HG02623 (cell line): Measurements from ENCODE around the gene KIAA0825.
"Not testable (repeated sequence)": the region's sequence is repeated elsewhere in the genome, so short reads cannot be mapped to it uniquely, and the experiment has no call there.

Source experiments
- ATAC-seq: cut with Tn5 transposase; IDR thresholded peaks from one replicate; pipeline ENCODE4 v1.9.1; 2021; ENCODE audit warnings: moderate library complexity; ENCODE audit not compliant: unreplicated experiment

The KIAA0825 gene

DNA sequence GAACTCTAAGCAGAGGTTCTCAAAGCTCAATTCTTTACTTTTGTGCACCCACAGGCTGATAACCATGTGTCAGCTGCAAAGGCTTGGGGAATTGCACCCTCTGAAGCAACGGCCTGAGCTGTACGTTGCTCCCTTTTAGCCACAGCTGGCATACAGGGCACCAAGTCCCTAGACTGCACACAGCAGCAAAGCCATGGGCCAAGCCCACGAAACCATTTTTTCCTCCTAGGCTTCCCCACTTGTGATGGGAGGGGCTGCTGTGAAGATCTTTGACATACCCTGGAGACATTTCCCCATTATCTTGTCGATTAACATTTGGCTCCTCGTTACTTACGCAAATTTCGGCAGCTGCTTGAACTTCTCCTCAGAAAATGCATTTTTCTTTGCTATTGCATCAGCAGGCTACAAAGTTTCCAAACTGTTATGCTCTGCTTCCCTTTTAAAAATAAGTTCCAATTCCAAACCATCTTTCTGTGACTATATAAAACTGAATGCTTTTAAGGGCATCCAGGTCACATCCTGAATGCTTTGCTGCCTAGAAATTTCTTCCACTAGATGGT is 23.0 kb downstream of the KIAA0825 start:
- ATAC-seq = no peak

DNA sequence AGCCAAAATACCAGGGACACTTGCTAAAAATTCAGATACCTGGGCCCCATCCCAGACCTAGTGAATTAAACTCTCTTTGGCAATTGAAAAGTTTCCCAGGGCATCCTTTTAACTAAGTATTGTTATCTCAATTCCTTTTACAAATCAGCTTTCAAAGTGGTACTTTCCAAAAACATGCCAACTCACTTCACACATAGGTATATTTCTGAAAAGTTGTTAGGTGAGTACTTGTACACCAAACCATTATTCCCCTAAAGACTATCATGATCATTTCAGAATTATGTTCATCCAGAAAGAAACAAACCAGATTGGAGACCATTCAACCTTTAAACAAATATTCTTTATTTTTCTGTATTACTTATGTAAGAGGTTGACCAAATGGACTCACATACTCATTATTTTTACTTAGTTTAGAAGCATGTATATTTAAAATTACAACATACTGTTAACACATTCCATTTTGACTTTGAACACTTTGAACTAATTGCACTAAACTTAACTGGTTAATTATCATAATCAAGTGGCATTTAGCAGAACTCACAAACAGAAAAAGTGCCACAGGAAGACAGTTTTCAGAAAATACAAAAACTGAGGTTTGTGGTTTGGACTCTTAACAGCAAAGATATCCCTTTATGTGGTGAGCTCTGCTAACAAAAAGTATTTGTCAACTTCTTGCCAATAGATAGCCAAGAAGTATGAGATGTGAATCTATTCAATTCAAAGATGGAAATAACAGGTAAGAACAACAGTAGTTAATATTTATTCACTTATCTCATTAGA is 40.7 kb downstream of the KIAA0825 start:
- ATAC-seq = peak; percentile 84

DNA sequence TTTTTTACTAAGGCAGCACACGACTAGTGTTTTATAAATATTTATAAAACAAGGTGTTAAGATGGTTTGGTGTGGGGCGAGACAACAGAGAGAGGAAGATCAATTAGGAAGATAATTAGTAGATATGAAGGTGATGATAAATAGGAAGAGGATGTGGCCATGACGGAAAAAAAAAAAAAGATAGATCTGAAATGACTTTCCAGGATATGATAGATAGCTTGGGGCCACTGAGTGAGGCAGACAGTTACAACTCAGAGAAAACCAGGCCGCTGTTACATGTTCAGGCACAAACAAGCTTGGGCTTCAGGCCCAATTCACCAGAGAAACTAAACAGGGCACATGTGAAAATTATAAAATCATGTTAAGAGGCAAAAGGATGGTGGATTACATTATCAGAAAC is 43.2 kb downstream of the KIAA0825 start:
- no peak for ATAC-seq

DNA sequence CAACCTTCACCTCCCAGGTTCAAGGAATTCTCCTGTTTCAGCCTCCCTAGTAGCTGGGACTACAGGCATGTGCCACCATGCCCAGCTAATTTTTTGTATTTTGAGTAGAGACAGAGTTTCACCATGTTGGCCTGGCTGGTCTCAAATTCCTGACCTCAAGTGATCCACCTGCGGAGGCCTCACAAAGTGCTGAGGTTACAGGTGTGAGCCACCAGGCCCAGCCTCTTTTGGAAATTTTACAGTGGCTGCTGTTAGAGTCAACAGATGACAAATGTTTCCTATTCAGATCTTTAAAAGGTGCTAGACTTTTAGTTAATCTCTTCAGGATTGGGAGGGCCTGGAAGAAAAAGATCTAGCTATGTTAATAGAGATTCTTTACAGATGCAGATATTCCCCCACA is 45.1 kb downstream of the KIAA0825 start:
- not testable (repeated sequence) for ATAC-seq

DNA sequence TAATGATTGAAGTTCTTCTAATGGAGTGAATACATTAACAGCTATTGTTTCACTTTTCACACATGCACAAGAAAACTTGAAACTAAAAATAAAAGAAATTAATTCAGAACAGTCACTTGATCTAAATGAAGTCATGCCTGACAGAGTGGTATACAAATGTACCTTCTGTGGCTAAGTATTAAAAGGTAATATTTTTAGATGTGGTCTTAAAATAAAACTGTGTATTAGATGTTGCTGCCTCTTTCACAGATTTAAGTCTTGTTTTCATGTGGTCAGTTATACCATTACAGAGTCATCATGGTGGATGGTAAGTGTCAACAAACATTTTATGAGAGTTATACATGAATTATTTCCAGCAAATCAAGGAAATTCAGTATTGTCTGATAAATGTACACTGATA is 47.0 kb downstream of the KIAA0825 start:
- ATAC-seq = no peak

DNA sequence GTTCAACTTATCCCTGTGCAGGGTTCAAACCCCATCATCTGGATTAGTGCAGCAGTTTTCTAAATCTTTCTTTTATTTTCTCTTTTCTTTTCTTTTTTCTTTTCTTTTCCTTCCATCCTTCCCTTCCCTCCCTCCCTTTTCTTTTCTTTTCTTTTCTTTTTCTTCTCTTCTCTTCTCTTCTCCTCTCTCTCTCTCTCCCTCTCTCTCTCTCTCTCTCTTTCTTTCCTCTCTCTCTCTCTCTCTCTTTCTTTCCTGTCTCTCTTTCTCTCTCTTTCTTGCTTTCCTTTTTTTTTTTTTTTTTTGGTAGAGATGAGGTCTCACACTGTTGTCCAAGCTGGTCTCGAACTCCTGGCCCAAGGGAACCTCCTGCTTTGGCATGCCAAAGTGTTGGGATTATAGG is 53.6 kb downstream of the KIAA0825 start:
- ATAC-seq = no peak

DNA sequence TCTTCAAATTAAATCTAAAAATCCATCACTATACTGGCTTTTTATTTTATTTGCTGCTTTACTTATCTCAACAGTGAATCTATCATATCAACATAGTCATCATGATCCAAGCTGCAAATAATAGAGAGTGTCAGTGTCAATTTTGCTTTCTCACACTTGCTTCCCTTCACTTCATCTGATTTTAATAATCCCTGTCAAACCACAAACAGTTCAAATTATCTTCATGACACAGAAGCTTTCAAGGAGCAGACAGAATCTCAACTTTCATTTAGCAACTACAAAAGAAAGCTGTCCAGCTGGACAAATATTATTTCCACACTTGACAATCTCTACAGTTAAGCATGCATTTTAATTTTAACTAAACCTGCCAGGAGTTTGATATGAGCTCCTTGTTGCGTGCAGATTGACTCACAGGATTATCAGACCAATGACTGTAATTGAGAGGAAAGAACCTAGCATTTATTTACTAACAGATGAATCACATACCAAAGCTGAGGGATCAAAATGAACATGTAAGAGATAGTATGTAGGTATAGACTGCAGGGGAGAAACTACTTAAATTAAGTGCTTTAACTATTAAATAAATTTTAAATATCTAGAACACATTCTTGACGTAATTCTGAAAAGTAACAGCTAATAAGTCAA is 56.0 kb downstream of the KIAA0825 start:
- ATAC-seq = no peak

DNA sequence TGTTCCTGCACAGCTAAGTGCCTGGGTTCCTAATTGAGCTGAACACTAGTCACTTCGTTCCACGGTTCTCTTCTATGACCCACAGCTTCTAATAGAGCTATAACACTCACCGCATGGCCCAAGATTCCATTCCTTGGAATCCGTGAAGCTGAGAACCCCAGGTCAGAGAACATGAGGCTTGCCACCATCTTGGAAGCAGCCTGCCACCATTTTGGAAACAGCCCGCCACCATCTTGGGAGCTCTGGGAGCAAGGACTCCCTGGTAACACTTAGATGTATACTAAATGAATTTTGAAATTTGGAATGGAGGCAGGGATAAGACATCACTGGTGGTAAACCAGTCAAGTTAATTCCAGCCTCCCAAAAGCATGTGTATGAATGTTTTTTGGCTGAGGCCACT is 60.4 kb downstream of the KIAA0825 start:
- ATAC-seq = no peak

DNA sequence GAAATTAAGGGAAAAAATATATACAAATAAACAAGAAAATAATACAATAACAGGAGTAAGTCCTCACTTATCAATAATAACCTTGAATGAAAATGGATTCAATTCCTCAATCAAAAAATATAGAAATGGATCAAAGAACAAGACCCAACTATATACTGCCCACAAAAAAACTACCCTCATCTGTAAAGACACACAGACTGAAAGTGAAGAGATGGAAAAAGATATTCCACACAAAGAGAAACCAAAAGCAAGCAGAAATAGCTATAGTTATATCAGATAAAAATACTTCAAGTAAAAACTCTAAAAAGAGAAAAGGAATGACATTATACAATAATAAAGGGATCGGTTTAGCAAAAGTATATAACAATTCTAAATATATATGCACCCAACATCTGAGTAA is 66.5 kb downstream of the KIAA0825 start:
- ATAC-seq = no peak

DNA sequence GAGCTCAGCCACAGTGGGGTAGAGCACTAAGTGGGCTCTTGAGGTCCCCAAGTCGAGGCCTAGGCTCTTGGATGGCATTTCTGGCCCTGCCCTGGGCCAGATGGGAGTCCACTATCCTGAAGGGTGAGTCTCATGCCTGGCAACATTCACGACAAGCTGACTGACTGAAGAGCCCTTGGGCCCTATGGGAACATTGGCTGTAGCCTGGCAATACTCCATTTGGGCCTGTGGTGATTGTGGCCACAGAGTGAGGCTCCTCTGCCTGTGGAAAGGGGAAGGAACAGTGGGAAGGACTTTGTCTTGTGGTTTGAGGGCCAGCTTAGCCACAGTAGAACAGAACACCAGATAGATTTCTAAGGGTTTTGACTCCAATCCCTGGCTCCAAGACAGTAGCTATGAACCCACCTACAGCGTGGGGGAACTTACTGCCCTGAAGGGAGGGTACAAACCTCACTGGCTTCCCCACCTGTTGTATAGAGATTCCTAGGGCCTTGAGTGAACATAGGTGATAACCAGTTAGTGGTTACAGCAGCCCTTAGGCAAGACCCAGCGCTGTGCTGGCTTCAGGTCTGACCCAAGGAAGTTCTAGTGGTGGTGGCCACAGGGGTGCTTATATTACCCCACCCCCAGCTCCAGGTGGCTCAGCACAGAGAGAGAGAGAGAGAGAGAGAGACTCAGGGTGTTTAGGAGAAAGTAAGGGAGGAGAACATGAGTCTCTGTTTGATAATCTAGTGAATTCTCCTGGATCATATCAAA is 72.4 kb downstream of the KIAA0825 start:
- no peak for ATAC-seq

DNA sequence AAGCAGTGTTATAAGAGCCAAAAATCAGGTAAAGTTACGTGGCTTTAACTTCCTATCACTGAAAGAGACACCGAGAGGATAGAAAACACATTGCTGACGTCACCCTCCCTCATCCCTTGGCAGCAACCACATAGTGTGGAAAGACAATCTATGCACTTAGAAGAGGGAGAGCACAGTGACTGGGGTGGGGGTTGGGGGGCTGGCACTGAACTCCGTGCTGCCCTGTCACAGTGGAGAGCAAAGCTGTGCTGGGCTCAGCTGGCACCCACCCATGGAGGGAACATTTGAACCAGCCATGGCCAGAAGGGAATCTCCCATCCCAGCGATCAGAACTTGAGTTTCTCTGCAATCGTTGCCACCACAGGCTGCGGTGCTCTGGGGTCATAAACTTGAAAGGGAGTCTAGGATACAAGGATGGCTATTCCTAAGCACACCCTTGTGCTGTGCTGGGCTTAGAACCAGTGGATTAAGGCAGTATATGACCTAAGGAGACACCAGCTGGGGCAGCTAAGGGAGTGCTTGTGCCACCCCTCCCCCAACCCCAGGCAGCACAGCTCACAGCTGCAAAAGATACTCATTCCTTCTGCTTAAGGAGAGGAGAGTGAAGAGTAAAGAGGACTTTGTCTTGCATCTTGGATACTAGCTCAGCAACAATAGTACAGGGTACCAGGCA is 73.4 kb downstream of the KIAA0825 start:
- ATAC-seq = no peak

DNA sequence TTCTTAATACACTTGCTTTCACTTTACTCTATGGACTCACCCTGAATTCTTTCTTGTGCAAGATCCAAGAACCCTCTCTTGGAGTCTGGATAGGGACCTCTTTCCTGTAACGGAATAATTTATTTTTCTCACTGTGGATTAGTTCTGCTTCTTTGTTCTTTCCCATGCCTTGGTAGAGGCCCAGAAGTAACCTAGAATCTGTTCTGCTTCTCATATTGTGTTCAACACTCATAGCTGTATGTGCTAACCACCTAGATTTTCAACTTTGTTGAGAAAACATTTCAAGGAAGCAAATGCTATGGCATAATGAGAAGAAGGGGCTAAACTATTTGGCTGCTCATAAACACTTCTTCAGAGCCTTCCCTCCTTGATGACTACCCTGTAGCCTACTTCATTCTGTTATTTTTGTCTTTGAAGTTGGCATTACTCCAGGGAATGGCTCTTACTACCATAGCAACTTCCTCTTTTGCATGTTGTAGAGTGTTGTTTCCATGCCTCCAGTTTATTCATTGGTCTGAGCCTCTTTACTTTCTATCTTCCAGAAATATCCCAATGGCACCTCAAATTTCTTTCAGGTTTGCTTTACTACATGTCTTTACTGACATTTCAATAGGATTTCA is 74.3 kb downstream of the KIAA0825 start:
- peak; percentile 68 for ATAC-seq

DNA sequence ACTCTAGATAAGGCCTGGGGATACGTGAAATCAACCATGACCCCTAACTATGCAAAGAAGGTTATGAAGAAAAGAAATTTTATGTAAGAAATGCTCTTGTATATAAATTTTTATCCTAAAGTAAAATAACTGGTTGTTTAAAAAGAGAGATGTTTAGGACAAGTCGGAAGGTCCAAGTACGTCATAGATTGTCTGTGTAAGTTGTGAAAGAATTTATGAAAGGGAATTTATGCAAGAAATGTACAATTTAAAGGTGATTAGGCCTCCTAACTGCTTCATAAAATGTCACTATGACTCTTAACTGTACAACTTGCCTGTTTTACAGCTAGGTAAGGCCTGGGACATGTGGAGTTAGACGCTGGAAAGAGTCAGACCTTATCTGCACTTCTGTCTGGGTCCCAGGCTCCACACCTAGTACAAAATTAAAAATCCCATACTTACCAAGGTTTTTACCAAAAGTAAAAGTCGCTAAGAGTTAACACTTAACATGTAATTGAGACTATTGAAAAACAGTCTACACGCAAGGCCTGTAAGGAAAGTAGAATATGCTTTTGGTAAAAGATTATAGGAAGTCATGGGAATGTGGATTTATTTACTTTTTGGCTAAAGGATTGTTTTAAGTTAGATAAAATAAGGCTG is 77.4 kb downstream of the KIAA0825 start:
- no peak for ATAC-seq

DNA sequence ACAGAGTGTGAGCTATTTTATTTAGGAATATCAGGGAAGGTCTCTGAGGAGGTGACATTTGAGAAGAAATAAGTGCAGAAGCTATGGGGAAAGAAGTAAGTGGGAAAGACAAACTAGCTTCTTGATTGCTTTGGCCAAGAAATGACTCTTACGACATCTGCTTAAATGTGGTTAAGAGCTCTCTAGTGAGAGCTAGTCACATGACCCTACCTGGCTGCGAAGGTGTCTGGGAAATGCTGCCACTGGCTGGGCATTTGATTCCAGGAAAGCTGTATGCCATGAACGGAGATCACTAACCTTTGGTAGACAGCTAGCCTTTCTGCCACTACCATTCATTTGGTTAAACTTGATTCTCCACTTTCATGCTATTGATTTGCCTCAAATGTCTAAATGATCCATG is 80.1 kb downstream of the KIAA0825 start:
- ATAC-seq = no peak

DNA sequence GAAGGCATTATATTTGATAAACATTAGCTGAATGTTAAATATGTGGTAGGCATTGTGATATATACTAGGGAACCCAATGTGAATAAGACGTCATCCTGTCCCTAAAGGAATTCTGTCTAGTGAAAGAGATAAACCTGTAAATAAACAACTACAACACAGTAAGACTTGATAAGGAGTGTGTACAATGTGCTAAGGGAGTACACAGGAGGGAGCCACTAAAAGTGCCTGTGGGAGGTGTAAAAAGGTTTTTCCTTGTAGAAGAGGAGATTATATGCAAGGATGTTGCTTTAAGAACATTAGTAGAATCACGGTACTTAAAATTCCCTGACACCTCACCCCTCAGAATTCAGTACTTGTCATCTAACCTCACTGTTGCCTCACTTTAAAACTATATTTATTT is 91.7 kb downstream of the KIAA0825 start:
- no peak for ATAC-seq

DNA sequence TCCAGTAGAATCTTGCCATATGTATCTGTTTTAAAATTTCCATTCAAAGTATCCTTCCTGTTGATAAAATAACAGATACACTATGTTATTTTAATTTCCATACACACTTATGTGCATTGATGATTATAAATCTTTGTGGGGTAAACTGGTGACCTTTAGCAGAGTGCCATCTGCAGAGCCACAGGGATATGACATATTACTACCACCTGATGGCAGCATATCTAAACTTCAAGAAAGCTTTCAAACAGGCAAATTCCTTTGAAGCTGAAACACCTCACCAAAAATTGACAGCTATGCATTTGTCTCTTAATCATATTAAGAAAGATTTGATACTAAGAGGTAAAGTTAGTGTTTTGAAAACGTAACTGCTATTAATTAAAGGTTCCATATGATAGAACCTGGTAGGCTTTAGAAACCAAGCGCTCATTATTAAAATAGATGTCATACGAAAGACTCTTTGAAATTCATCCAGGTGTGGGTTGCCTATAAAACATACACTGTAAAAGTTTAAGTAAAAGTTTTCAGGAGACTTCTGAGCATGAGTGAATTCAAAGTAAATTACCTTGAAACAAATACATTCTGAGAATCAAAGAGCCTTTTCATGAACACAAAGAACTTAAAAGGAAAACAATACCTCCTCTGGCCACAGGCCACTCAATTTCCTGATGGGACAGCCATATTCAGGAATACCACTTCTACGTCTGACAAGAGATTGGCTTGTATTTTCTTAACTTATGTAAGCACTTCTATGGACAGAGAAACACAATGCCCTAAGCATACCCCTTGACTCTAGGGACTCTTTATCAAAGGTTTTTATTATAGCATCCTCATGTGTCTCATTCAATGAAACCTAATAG is 93.3 kb downstream of the KIAA0825 start:
- ATAC-seq = peak; percentile 90

DNA sequence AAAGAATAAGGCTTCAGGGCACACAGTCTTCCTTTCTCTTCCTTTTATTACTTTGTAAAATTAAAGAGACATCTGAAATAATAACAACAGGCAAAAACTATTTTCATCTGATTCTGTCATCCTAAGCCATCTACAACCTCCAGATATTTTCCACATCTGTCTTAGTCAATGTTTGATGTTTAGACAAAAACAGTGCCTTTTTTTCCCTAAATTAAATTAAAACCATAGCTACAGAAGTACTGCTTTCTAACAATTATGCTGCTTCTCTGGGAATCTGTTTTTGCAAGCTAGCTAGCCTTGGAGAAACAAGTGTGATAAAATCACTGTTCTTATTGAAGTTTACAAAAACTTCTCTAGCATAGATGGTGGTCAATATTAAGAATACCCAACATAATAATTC is 95.4 kb downstream of the KIAA0825 start:
- ATAC-seq = no peak

DNA sequence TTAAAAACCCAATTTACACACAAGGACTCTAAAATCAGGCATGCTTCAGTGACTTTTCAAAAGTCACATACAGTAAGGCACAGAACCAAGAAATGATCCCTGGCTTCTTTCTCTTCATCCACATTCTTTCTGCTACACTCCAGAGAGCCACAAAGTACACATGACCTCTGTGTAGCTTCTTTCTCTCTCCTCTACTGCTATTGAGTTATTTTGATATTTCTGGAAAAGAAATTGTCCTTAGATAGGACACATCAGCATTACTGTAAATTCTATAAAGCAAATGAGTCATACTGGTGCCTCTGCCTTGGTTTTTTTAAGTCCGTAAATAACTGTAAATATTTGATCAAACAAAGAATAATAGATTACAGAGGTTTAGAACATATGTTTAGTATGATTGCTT is 96.3 kb downstream of the KIAA0825 start:
- no peak for ATAC-seq
